Keratinocyte (primary cell): ENCODE measurements around the gene NME3. TPM values are rescaled to one million over a fixed set of nuclear protein-coding genes. Genes with fewer than 3 reads are reported as not detected.

Experiments used
- DNase-seq: peaks from one replicate; pipeline ENCODE4 v3.0.0-alpha.2; 2011; ENCODE audit warnings: low read depth, missing footprints, low spot score
- FAIRE-seq: peaks from 2 replicates; lab custom pipeline; 2011; peaks lifted over from hg19 to GRCh38; lab: Jason Lieb, UNC
- H2AFZ ChIP-seq: 2 replicates; pipeline ENCODE4 v1.6.0; 2012; ENCODE audit warnings: low read length, control low read depth, inconsistent platforms; ENCODE audit not compliant: control insufficient read depth
- H3K27ac ChIP-seq: 2 replicates; pipeline ENCODE4 v1.5.1; 2011; ENCODE audit warnings: low read length; ENCODE audit not compliant: control insufficient read depth, insufficient read depth
- H3K27me3 ChIP-seq: 3 replicates; pipeline ENCODE4 v1.6.0; 2011; ENCODE audit warnings: low read length; ENCODE audit not compliant: control insufficient read depth, insufficient read depth; ENCODE audit errors: extremely low read depth
- H3K36me3 ChIP-seq, 2 experiments: 2 replicates in 1 of 2; 3 replicates in 1 of 2; pipeline ENCODE4 v1.5.1; 2011; ENCODE audit warnings: low read length in 2 of 2, mild to moderate bottlenecking in 1 of 2; ENCODE audit not compliant: control insufficient read depth in 2 of 2, insufficient read depth in 2 of 2; ENCODE audit errors: extremely low read depth in 1 of 2
- H3K4me1 ChIP-seq: 3 replicates; pipeline ENCODE4 v1.5.1; 2011; ENCODE audit warnings: low read length; ENCODE audit not compliant: control insufficient read depth, insufficient read depth; ENCODE audit errors: extremely low read depth
- H3K4me2 ChIP-seq: 3 replicates; pipeline ENCODE4 v1.6.0; 2011; ENCODE audit warnings: low read depth, low read length; ENCODE audit not compliant: control insufficient read depth, insufficient read depth; ENCODE audit errors: extremely low read depth
- H3K4me3 ChIP-seq, 3 experiments: fragments of 200-600 bp in 1 of 3; sonication (generic) in 1 of 3; 2 replicates in 2 of 3; 3 replicates in 1 of 3; pipeline ENCODE4 v1.5.1; 2011 to 2016; ENCODE audit warnings: low read length in 3 of 3, mild to moderate bottlenecking in 3 of 3, control low read depth in 2 of 3, inconsistent platforms in 1 of 3, low read depth in 1 of 3, mixed read lengths in 1 of 3, mixed run types in 1 of 3, moderate library complexity in 1 of 3; ENCODE audit not compliant: control insufficient read depth in 2 of 3, insufficient read depth in 2 of 3; ENCODE audit errors: extremely low read depth in 1 of 3
- H3K79me2 ChIP-seq: 2 replicates; pipeline ENCODE4 v1.6.0; 2012; ENCODE audit warnings: low read length; ENCODE audit not compliant: control insufficient read depth, insufficient read depth
- H3K9ac ChIP-seq: 3 replicates; pipeline ENCODE4 v1.6.0; 2011; ENCODE audit warnings: low read length; ENCODE audit not compliant: control insufficient read depth, insufficient read depth; ENCODE audit errors: extremely low read depth
- H3K9me1 ChIP-seq: 3 replicates; pipeline ENCODE4 v1.6.0; 2011; ENCODE audit warnings: low read length; ENCODE audit not compliant: control insufficient read depth, insufficient read depth; ENCODE audit errors: extremely low read depth
- H3K9me3 ChIP-seq: 2 replicates; pipeline ENCODE4 v1.5.1; 2012; ENCODE audit warnings: low read depth, low read length; ENCODE audit not compliant: control insufficient read depth
- H4K20me1 ChIP-seq: 3 replicates; pipeline ENCODE4 v1.6.0; 2011; ENCODE audit warnings: low read length; ENCODE audit not compliant: control insufficient read depth, insufficient read depth; ENCODE audit errors: extremely low read depth
- EZH2 ChIP-seq: IDR thresholded peaks from one replicate; pipeline ENCODE4 v1.6.1; 2012; ENCODE audit warnings: inconsistent platforms, mild to moderate bottlenecking, low read length, moderate library complexity
- dilution Hi-C: fragments of 300-500 bp; cut with MboI; formaldehyde crosslinking; loops from one replicate; pipeline ENCODE4 v1.7.0; 2020; ENCODE audit warnings: low sequenced_read_pairs; ENCODE audit not compliant: extremely low pct_ligation_motif_present
- polyA plus RNA-seq, 5 experiments: library from polyadenylated mRNA; depleted of rRNA in 3 of 5; stranded (reverse) in 3 of 5; stranded (forward) in 1 of 5; unstranded in 1 of 5; fragments of >200 nt; gene quantifications; 1 replicate in 1 of 5; 2 replicates in 3 of 5; 3 replicates in 1 of 5; pipeline versions ENCODE4 v1.2.1 to v1.2.3, GENCODE V29; 2011 to 2012; ENCODE audit warnings: missing spikeins in 2 of 5, low read depth in 1 of 5, low replicate concordance in 1 of 5
- TF ChIP-seq, protein P1 (sequence below), 3 experiments: IDR thresholded peaks in 1 of 3; conservative IDR thresholded peaks in 1 of 3; optimal IDR thresholded peaks in 1 of 3; 2 replicates in 2 of 3; 3 replicates in 1 of 3; pipeline versions ENCODE3 to v1.5.1; 2011; ENCODE audit warnings: low read length in 3 of 3, mild to moderate bottlenecking in 3 of 3, moderate library complexity in 2 of 3, control low read depth in 1 of 3, inconsistent platforms in 1 of 3; ENCODE audit not compliant: insufficient read depth in 2 of 3; ENCODE audit errors: extremely low read depth in 1 of 3

The NME3 gene
- polyA plus RNA-seq, 1 donor (not counting 4 experiments of a cell fraction or from before 2014, with no cell fraction given), result 10.1 TPM

DNA sequence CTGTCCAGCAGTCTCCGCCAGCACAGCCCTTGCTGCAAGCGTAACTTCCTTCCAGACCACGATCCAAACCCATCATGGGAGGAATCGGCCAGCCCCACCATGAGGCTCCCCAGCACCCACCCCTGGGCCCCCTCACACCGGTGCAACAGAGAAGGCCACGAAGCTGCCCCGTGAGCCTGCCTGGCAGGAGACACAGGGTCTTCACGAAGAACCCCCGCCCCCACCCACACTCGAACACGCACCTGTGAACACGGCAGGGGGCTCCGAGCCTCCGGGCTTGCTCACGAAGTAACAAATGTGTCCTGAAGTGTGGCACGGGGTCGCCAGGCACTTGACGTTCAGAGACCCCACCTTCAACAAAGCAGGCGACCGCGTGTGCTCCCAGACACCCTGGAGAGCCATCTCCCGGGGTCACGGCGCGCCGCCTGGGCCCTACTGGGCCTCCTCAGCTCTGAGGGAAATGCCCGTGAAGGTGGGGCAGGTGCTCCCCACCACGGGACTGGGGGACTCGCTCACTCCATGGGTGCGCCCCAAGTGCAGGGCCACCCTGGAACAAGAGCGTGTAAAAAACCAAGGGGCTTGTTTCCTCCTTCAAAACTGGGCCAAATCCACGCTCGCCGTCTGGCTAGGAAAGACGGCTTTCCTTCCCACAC is 47.7 kb upstream of the NME3 start:
- H3K27ac ChIP-seq, result no peak overlapping the region
- H3K9me3 ChIP-seq, result no peaks in the 10 kb centered on the region
- no peak for DNase-seq
- no peak for FAIRE-seq
- H4K20me1 ChIP-seq, result no peaks in the 10 kb centered on the region
- H3K36me3 ChIP-seq, result peaks cover 0 to 14% of the 10 kb centered on the region in 2 experiments
- H3K79me2 ChIP-seq, result no peaks in the 10 kb centered on the region
- H3K4me1 ChIP-seq, result no peaks in the 10 kb centered on the region
- H2AFZ ChIP-seq, result no peak overlapping the region
- no peaks in the 10 kb centered on the region for H3K27me3 ChIP-seq
- H3K4me2 ChIP-seq, result no peak overlapping the region
- no peak overlapping the region for H3K4me3 ChIP-seq
- TF ChIP-seq, protein P1, sequence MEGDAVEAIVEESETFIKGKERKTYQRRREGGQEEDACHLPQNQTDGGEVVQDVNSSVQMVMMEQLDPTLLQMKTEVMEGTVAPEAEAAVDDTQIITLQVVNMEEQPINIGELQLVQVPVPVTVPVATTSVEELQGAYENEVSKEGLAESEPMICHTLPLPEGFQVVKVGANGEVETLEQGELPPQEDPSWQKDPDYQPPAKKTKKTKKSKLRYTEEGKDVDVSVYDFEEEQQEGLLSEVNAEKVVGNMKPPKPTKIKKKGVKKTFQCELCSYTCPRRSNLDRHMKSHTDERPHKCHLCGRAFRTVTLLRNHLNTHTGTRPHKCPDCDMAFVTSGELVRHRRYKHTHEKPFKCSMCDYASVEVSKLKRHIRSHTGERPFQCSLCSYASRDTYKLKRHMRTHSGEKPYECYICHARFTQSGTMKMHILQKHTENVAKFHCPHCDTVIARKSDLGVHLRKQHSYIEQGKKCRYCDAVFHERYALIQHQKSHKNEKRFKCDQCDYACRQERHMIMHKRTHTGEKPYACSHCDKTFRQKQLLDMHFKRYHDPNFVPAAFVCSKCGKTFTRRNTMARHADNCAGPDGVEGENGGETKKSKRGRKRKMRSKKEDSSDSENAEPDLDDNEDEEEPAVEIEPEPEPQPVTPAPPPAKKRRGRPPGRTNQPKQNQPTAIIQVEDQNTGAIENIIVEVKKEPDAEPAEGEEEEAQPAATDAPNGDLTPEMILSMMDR (optimal IDR thresholded peaks at IDR 0.05 in 1 of 3, IDR thresholded peaks at IDR 0.05 in 1 of 3, conservative IDR thresholded peaks at IDR 0.05 in 1 of 3; ENCODE audit: extremely low read depth in 1 of 3, insufficient read depth in 2 of 3, low read length in 3 of 3), result no peak
- TF ChIP-seq EZH2, result no peak
- H3K9ac ChIP-seq, result no peak overlapping the region
- dilution Hi-C loops, result no loop called here
- H3K9me1 ChIP-seq, result no peaks in the 10 kb centered on the region

DNA sequence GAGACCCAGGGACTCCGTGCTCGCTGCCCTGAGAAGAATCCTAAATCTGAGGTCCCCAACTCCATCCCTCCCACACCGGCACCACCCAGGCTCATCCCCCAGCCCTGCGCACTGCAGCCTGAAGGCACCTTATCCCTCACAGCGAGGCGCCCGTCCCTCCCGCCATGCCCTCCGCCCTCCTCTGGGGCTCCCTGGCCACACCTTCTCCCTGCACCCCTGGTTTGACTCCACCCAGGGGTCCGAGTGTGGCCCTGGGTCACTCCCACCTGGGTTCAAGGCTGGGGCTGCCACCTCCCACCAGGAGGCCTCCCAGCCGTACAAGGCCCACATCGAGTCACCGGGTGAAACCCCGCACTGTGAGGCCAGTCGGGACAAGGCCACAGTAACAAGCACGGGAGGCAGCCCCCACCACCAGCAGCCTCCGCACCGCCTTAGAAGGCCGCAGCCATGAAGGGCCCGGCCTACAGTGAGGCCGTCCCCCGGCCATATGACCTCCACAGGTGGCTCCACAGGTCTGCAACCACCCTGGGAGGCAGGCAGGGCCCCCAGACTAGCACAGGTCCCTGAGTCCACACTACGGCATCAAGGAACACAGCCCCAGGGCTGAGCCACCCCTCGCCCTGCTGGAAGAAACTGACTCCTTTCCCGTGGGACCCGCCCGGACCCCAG is 47.0 kb upstream of the NME3 start:
- dilution Hi-C loops, result no loop called here
- no peak for FAIRE-seq
- H3K9ac ChIP-seq, result no peak overlapping the region

More for the DNA sequence above, 47.0 kb upstream of the NME3 start:
- no peaks in the 10 kb centered on the region for H3K9me1 ChIP-seq
- TF ChIP-seq, protein P1 (optimal IDR thresholded peaks at IDR 0.05 in 1 of 3, IDR thresholded peaks at IDR 0.05 in 1 of 3, conservative IDR thresholded peaks at IDR 0.05 in 1 of 3; ENCODE audit: extremely low read depth in 1 of 3, insufficient read depth in 2 of 3, low read length in 3 of 3), result no peak
- H4K20me1 ChIP-seq, result no peaks in the 10 kb centered on the region
- no peaks in the 10 kb centered on the region for H3K79me2 ChIP-seq
- H3K4me1 ChIP-seq, result no peaks in the 10 kb centered on the region
- H3K27ac ChIP-seq, result no peak overlapping the region
- H3K9me3 ChIP-seq, result no peaks in the 10 kb centered on the region
- H3K4me3 ChIP-seq, result no peak overlapping the region
- peaks cover 0 to 14% of the 10 kb centered on the region in 2 experiments for H3K36me3 ChIP-seq
- H2AFZ ChIP-seq, result no peak overlapping the region
- no peak for DNase-seq
- H3K27me3 ChIP-seq, result no peaks in the 10 kb centered on the region
- no peak overlapping the region for H3K4me2 ChIP-seq
